NCI-H1694 (cell line): ENCODE measurements around the gene RTN4R.

Source experiments
- DNase-seq: peaks from one replicate; lab custom pipeline; 2025; lab: John Stamatoyannopoulos, UW

Gene RTN4R

DNA sequence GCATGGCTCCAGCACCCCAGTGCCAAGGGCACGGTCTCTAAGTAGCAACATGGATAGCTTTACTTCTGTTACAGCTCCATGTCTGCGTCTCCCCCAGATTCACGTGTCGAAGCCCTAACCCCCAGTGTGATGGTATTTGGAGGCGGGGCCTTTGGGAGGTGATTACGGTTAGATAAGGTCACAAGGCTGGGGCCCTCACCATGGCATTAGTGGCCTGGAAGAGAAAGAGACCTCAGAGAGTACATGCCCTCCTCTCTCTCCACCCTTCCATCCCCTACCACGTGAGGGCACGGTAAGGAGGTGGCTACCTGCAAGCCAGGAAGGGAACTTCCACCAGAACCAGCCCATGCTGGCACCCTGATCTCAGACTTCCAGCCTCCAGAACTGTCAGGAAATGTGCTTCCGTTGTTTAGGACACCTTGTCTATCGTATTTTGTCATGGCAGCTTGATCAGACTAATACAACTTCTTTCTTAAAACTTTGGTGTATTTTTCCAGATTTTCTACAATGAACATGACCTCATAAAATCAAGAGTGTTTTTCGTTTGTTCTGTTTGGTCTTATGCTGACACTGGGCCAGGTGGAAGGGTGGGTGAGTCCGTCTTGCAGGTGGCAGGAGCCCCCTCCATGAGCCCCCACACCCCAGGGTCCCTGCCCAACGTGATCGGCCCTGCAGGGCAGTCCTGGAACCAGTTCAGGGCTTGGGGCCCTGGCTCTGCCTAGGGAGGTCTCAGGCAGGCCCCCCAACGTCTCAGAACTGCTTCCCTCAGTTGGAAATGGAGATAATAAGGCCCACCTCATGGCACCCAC, 10.7 kb downstream of the RTN4R start:
- DNase-seq = no peak

DNA sequence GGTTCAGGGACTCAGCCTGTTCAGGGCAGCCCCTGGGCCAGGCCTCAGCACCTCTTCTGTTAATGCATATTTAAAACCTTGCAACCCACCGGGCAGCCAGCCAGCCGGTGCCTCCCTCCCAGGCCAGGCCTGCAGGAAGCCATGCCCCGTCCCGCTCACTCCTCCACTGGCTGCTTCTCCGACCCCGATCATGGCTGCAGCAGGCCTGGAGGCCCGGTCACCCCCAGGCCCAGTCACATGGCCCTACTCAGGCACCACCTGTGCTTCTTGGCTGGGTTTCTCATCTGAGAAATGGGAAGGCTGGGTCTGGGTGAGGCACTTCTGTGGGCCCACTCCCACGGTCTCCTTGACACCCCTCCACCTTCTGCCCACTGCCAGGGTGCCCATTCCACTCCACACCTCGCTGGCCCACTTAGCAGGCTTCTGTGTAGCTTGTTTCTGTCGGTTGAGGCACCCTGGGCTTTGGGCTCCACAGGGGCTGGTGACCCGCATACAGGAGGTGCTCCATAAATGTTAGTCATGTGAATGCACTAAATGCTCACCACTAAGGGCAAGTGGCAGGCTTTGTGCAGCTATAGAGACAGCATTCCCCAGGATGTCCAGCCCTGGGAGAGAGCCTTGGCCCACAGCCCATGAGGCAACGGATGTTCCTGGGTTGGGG, 11.4 kb downstream of the RTN4R start:
- no peak for DNase-seq

DNA sequence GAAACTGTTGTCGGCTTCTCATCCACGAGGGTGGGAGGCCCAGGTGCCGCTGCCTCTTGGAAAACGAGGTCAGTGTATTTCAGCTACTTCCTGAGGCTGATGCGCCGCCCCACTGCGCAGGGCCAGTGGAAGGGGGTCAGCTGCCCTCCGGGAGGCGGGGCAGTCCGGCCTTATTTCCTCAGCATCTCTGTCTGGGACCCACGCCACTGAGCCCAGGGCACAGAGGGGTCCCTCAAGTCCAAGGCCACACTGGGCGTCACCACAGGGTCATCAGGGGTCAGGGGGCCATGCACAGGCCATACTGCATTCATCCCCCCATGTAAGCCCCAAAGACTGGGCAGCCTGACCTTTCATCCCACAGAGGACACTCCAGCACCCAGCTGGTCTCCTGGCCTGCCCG, 12.1 kb downstream of the RTN4R start:
- no peak for DNase-seq

DNA sequence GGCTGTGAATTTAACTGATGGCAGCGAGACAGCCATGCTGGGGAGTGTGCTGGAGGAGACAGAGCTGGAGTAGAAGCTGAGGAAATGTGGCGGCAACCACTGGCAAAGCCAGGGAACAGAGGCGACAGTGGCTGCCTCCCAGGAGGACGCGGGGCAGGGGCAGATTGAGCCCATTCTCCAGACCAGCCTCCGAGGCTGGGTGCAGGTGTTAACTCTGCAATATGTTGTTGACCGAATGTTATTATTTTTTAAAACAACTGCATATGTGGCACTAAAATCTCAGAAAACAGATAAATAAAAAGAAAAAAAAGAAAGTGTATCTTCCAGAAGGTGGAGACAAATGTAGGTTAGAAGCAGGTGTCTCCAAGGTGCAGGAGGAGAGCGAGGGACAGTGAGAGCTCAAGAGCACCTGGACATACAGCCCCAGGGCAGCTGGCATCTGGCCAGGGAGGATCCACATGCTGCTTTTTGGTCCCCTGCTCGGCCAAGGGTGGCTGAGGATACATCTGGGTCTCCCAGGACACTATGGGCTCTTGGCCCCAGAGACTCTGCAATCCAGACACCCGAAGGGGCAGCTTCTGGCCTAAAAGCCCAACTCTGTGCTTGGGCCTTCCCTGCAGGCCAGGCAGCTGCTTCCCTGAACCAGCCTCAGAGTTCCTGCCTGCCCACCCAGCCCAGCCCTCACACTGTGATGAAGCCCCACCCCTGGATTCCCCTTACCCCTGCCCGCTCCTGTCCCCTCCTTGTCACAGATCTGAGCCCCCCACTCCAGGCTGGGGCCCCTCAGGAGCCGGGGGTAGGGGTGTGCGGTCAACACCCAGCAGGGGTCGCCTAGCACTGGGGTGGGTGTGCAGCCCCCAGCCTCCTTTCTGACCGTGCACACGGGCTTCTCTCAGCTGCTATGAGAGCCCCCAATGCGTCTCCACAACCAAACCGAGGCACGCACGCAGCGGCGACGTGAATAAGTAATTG, 12.9 kb downstream of the RTN4R start:
- DNase-seq = no peak

DNA sequence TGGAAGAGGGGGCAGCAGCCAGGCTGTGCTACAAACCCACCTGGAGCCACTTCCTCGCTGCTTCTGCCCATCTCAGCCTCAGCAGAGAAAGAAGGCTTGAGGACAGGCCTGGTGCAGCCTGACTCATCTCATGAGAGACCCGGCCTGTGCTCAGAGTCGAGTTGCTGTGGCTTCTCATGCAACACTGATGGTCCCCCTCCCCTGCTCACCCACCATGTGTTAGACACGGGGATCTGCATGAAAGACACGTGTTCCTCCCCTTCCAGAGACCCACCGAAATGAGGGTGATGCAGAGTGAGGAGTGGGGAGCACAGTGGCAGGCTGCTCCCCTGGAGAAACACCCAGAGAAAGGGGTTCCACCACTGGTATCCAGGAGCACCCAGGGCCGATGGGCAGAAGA, 15.0 kb downstream of the RTN4R start:
- no peak for DNase-seq

DNA sequence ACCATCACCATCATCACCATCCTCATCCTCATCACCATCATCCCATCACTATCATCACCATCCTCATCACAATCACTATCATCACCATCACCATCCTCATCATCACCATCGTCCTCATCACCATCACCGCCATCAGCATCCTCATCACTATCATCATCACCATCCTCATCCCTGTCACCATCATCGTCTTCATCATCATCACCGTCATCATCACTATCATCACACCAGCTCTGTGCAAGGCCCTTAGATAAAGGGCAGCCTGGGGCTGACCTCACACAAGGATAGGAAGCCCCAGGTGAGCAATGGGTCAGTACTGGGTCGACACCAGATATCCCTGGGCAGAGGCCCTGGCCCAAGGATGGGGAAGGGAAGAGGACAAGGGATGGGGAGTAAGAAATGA, 16.1 kb downstream of the RTN4R start:
- no peak for DNase-seq

DNA sequence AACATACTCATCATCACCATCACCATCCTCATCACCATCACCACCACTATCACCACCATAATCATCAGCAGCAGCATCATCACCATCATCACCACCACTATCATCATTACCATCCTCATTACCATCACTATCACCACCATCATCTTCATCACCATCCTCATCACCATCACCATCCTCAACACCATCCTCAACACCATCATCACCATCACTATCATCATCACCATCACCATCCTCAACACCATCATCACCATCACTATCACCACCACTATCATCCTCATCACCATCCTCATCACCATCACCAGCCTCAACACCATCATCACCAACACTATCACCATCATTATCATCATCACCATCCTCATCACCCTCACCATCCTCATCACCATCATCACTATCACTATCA, 16.6 kb downstream of the RTN4R start:
- DNase-seq = no peak

DNA sequence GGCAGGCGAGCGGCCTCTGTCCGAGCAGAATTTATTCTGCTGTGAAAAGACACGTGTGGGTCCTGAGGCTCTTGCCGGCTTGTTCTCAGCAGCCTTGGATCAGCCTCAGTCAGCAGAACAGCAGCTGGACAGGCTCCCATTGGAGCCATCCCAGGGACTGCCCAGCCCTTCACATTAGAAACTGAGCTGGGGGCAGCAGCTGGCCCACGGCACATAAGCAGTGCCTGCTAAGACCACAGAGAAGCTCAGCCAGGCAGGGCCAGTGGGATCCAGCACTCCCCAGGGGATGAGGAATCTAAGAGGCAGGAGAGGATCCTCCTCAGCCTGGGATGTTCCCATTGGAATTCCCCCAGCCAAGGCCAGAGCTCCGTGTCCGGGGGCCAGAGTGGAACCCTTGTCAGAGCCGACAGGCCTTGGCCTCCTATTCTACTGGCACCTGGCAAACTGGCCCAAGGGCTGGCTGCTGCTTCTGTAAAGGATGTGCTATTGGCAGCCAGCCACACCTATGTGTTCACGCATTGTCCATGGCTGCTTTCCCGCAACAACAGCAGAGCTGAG, 18.2 kb downstream of the RTN4R start:
- DNase-seq = no peak

DNA sequence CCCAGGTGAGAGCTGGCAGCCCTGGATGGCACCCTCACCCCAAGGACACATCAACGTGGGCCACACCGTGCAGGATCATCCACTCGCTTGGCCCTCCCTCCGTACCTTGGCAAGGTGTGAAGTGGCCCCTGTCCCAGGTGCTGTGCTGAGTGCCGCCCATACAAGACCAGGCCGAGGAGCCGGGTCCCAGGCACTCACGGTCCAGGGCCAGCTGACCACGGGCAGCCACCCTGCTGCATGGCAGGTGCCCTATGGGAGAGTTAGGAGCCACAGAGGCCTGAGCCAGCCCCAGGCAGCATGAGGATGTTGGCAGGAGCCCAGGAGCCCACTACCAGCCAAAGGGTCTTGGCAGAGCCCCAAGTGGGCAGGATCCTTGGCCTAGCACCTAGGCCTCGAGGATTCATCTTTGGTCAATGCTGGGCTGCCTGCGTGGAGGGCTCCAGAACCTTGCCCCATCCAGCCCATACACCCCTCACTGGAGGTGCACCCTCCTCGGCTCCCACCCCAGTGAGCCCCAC, 19.6 kb downstream of the RTN4R start:
- no peak for DNase-seq

DNA sequence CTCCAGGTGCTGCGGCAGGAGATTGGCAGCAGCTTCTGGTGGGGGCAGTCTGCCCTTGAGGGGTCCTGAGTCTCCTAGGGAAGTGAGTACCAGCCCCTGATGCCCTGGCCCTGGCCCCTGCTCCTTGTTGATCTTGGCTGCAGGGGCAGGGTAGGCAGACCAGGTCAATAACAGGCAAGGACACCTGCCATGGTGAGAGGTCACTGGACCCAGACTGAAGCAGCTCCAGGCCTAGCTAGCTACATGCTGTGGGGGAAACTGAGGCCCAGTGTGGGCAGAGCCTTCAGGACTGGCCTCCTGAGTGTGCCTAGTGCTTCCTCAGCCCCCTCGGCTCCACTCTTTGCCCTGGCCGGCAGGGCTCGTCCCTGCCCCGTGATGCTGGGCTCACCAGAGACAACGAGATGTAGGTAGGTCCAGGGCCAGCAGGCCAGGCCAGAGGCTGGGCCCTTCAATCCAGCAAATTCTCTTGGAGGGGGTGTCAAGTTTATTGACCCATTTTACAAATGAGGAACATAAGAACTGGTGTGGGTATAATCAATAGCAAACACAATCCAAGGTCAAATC, 20.4 kb downstream of the RTN4R start:
- DNase-seq = no peak

DNA sequence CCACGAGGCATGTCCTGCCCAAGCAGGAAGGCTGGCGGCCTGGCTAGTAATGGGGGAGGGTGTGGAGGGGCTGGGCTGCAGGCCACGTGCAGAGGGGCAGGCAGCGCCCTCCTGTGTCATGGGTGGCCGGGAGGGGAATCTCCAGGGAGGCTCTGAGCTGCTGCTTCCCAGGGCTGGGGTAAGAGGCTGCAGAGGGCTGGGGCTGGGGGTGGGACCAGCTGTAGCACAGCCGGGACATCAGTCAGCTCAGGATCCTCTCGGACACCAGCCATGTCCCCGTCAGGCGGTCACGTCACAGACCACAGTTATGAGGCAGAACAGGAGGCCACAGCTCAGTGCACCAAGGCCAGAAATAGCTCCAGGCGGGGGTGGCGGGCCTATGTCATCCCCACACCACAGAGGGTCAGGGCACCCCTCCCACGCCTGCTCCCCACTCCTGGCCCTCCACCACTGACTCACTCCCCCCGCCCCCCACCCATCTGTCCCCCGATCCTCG, 21.1 kb downstream of the RTN4R start:
- no peak for DNase-seq

DNA sequence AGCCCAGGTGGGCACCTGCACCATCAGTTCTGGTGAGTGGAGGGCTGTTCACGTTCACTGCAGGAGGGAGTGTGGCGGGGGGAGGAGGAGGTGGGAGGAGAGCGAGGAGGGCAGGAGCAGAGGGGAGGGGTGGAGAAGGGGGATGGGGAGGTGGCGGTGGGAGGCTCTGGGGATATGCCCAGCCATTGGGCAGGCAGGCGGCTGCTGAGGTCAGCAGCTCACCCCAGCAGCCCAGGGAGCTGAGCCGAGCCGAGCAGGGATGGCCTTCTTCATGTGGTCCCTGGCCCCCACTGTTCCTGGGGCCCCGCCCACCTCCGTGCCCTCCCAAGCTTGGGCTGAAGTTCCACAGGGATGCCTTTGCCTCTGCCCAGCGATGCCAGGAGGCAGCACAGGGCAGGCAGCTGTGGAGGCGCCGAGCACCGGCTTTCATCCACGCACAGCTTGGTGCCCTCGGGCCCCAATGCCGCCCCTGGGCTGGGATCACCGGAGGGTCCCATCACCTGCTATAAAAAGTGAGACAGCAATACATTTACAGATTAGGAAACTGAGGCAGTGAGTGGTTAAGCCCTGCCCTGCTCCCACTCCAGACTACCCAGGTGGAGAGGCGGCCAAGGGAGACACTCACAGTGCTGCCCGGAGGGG, 21.6 kb downstream of the RTN4R start:
- no peak for DNase-seq

DNA sequence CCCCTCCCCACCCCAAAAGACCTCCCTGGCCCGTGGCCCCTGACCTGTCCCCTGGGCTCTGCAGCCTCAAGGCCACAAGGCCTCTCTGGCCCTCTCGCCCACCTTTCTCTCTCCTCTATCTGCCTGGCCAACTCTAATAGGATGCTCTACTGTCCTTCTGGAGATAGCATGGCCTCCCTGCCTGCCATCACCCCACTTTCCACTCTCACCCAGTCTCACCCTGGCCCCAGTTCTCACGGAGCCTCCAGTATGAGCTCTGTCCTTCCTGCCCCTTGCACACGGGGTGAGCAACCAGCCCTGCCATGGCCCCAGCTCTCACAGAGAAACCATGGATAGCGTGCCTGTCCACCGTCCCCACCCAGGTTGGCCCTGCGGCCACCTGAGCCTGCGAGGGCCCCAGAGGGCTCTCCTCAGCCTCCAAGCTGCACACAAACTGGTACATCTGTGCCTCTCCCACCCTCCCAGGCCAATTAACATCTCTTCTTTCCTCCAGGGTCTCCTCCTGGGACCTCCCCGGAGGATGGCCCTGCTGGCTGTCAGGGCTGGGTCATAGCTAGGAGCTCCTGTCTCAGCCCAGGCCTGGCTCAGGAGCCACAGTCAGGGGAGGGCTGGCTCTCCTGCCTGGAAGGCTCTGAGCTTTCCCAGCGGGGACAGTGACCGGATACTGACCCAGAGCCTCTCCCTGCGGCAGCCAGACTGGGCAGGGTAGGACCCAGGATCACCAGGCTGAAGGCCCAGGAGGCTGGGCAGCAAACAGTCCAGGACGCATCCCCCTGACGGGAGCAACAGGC, 22.3 kb downstream of the RTN4R start:
- no peak for DNase-seq

DNA sequence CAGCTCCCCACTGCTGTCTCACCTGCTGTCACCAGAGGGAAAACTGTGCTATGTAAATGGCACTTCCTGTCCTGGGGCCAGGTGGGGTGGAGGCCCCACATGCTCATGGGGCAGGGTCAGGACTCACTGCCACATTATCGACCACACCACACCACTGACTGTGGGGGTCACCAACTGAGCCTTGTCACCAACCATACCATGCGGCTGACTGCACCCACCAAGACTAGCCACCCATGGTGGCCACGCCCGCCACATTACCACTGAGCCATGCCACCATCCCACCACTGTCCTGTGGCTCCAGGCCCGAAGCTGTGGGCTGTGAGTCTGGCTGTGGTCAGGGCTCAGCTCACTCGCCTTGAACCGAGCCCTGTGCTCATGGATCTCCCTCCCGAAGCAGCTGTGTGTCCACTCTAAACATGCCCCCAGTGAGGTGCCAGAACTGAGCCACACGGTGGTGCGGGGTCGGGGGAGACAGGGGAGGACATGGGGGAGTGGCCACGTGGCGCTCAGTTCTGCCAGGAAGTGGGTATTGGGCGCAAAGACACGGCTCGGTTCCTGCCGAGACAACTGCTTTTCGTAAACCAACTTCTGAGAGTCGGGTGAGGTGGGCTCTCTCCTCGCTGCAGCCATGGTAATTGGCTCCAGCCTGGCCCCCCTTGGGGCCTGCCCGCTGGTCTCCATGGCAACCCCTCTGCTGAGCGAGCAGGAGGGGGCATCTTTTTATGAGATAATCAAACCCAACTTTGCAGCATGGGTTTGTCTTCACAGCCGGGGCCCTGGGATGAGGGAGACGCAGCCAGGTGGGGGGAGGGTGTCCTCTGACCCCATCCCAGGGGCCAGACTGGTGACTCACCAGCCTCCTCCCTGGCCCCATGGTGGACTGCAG, 23.2 kb downstream of the RTN4R start:
- no peak for DNase-seq

DNA sequence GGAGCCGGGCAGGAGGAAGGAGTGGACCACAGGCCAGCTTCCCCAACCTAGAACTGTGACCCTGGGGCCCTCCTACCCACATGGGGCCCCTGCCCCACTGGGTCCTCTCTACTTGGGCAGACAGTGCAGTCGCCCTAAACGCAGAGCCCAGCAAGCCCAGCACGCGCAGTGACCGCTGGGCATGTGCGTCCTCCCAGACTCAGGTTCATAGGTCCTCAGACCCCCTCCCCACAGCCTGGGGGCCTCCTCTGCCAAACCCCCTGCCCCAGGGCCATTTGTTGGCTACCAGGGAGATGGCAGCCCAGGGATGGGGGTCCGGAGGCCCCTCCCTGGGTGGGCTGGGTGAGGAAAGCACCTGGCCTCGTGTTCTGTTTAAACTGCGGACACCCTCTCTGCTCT, 23.9 kb downstream of the RTN4R start:
- DNase-seq = no peak

DNA sequence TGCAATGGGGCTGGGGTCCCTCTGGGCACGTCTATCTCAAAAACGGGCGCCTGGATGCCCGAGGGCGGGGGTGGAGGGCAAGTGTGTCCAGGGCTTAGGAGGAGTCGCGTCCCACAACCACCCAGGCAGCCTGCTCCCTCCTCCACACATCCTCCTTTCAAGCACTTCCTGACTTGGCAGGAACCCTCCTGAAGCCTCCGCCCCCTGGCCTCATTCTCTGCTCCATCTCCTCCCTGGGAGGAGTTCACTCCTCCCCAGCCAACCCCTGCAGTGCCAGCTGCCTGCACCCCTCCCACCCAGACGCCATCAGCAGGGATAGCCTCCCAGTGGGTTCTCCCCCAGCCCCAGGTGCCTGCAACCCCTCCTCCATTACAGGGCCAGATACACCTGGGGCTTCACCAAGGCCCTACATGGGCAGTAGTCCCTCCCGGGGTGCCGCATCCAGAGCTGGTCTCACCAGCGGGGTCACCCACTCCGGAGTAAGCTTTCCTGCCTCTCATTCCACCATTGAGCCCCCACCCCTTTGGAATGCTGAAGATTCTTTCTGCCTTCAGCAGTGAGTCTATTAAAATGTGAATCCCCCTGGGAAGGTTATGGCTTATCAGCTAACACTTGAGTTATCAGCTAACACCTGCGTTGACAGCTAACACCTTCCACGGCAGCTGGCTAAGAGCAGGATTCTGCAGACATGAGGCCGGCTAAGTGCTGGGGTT, 24.4 kb downstream of the RTN4R start:
- DNase-seq = peak; percentile 65

DNA sequence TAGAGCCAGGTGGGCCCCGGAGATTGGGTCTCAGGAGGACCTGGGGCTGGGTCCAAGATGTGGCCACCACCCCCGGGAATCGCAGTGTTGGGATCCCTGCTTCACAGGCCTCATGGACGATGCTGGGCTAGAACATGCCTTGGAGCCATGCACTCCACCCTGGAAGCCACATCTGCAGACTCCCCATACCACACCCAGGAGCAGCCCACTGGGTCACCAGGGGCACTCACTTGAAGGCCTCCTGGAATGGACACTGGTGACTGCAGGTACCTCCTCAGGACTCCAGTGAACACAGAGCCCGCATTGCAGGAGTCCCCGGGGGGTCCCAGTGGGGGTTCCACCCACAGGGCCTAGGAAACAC, 25.0 kb downstream of the RTN4R start:
- no peak for DNase-seq

DNA sequence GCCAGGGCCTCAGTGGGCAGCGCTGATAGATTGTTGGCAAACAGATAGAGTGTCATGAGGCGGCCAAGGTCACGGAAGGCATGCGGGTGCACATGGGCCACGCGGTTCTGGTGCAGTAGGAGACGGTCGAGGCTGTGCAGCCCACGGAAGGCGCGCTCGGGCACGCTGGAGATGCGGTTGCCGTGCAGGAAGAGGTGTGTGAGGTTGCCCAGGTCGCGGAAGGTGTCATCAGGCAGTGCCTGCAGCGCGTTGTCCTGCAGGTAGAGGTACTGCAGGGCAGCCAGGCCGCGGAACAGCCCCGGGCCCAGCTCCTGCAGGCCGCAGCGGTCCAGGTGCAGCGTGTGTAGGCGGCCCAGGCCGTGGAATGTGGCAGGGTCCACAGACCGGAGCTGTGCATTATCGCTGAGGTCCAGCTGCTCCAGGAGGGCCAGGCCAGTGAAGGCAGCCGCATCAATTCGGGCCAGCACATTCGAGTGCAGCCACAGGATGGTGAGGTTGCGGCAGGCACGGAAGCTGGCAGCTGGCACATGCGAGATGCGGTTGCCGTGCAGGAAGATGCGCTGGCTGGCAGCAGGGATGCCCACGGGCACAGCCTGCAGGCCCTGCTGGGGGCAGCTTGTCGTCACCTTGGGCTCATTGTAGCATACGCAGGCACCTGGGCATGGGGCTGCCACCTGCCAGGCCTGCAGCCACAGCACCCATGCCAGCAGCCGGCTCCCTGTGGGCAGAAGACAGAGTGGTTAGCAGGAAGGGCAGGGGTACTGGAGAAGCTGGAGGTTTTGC, 25.5 kb downstream of the RTN4R start:
- DNase-seq = no peak
